GM13976 (cell line): ENCODE data around the gene ADD3.

ENCODE experiments used
- DNase-seq: peaks from one replicate; pipeline ENCODE4 v3.0.0; 2012; ENCODE audit warnings: low spot score
- CTCF ChIP-seq: IDR thresholded peaks from 2 replicates; pipeline ENCODE4 v1.5.1; 2012; ENCODE audit warnings: borderline replicate concordance, mild to moderate bottlenecking; ENCODE audit not compliant: insufficient read depth; ENCODE audit errors: extremely low read depth, missing control alignments, control extremely low read depth
- in situ Hi-C: fragments of 300-500 bp; cut with MboI; formaldehyde crosslinking; loops from one replicate; pipeline ENCODE4 v1.12.0; 2022; ENCODE audit warnings: low sequenced_read_pairs, mixed read lengths, inconsistent platforms; ENCODE audit not compliant: unreplicated experiment

ADD3 gene

GRCh38 chr10:110094786-110095185 lies 87.0 kb downstream of the ADD3 start:
- DNase-seq = no peak
- in situ Hi-C loops = no loop called here
- no peak for TF ChIP-seq CTCF

- in situ Hi-C loops = no loop called here
- no peak for DNase-seq
- no peak for TF ChIP-seq CTCF
Measured at GRCh38 chr10:110101464-110102144, 93.8 kb downstream of the ADD3 start.

GRCh38 chr10:110103921-110104461 lies 96.2 kb downstream of the ADD3 start:
- DNase-seq = no peak
- in situ Hi-C loops = no loop called here
- TF ChIP-seq CTCF = no peak

- DNase-seq = no peak
- no peak for TF ChIP-seq CTCF
- in situ Hi-C loops = no loop called here
Measured at GRCh38 chr10:110105873-110106272, 98.1 kb downstream of the ADD3 start.

- no peak for TF ChIP-seq CTCF
- in situ Hi-C loops = no loop called here
- no peak for DNase-seq
Measured at GRCh38 chr10:110107430-110107829, 99.6 kb downstream of the ADD3 start.

GRCh38 chr10:110107887-110108286 lies 100.1 kb downstream of the ADD3 start:
- in situ Hi-C loops = no loop called here
- no peak for DNase-seq
- TF ChIP-seq CTCF = no peak
